Neural progenitor cell (in vitro differentiated cells): ENCODE results near the gene MAP3K7CL. TPM values are rescaled to one million over a fixed set of nuclear protein-coding genes. Genes with fewer than 3 reads are reported as not detected.

Experiments used
- DNase-seq: peaks from one replicate; pipeline ENCODE4 v3.0.0-alpha.2; 2016; ENCODE audit warnings: low spot score
- H2AFZ ChIP-seq: fragments of 200-600 bp; sonication (generic); replicated peaks from 2 replicates; pipeline ENCODE4 v1.6.1; 2016; ENCODE audit warnings: antibody characterized with exemption
- H3F3A ChIP-seq: fragments of 200-600 bp; sonication (generic); 2 replicates; pipeline ENCODE4 v1.6.1; 2016; ENCODE audit warnings: antibody characterized with exemption, low read depth
- H3K27ac ChIP-seq: fragments of 200-600 bp; sonication (generic); 2 replicates; pipeline ENCODE4 v1.5.1; 2016; ENCODE audit warnings: mild to moderate bottlenecking
- H3K27me3 ChIP-seq: fragments of 200-600 bp; sonication (generic); 2 replicates; pipeline ENCODE4 v1.6.1; 2016; ENCODE audit warnings: mild to moderate bottlenecking, moderate library complexity
- H3K36me3 ChIP-seq: fragments of 200-600 bp; sonication (generic); 2 replicates; pipeline ENCODE4 v1.5.1; 2016
- H3K4me1 ChIP-seq: fragments of 200-600 bp; sonication (generic); 2 replicates; pipeline ENCODE4 v1.6.1; 2016; ENCODE audit warnings: mixed run types
- H3K4me2 ChIP-seq: fragments of 200-600 bp; sonication (generic); 2 replicates; pipeline ENCODE4 v1.6.1; 2016
- H3K4me3 ChIP-seq: fragments of 200-600 bp; sonication (generic); 2 replicates; pipeline ENCODE4 v1.5.1; 2016
- H3K79me2 ChIP-seq: fragments of 200-600 bp; sonication (generic); 2 replicates; pipeline ENCODE4 v1.6.1; 2016; ENCODE audit warnings: low read depth
- H3K9ac ChIP-seq: fragments of 200-600 bp; sonication (generic); 2 replicates; pipeline ENCODE4 v1.6.1; 2016
- H3K9me3 ChIP-seq: fragments of 200-600 bp; sonication (generic); 2 replicates; pipeline ENCODE4 v1.5.1; 2016; ENCODE audit warnings: low read depth
- H4K20me1 ChIP-seq: fragments of 200-600 bp; sonication (generic); 2 replicates; pipeline ENCODE4 v1.6.1; 2016; ENCODE audit warnings: low read depth
- H3K27ac Mint-ChIP-seq: 3 replicates; pipeline ENCODE4 v1.8.0; 2021; ENCODE audit warnings: mixed read lengths
- H3K27me3 Mint-ChIP-seq: 2 replicates; pipeline ENCODE4 v1.8.0; 2022; ENCODE audit warnings: low read depth, mild to moderate bottlenecking, inconsistent platforms, moderate library complexity, mixed read lengths; ENCODE audit not compliant: insufficient read depth
- H3K36me3 Mint-ChIP-seq: 3 replicates; pipeline ENCODE4 v1.8.0; 2021; ENCODE audit warnings: mixed read lengths
- H3K4me1 Mint-ChIP-seq: 3 replicates; pipeline ENCODE4 v1.8.0; 2021; ENCODE audit warnings: mixed read lengths
- H3K4me3 Mint-ChIP-seq: 3 replicates; pipeline ENCODE4 v1.8.0; 2021; ENCODE audit warnings: mild to moderate bottlenecking, moderate library complexity, mixed read lengths
- H3K9me3 Mint-ChIP-seq: 3 replicates; pipeline ENCODE4 v1.8.0; 2020; ENCODE audit warnings: mixed read lengths
- EZH2 ChIP-seq: fragments of 200-600 bp; sonication (generic); IDR thresholded peaks from 2 replicates; pipeline ENCODE4 v1.6.1; 2017; ENCODE audit warnings: antibody characterized with exemption, mild to moderate bottlenecking, moderate library complexity
- EZH2phosphoT487 ChIP-seq: fragments of 200-600 bp; sonication (generic); IDR thresholded peaks from 2 replicates; pipeline ENCODE4 v1.6.1; 2017; ENCODE audit warnings: antibody characterized with exemption
- total RNA-seq: library from RNA; depleted of rRNA; stranded (reverse); fragments of >200 nt; gene quantifications from 2 replicates; pipeline ENCODE4 v1.2.3, GENCODE V29; 2015; ENCODE audit warnings: low replicate concordance
- TF ChIP-seq, protein P1 (sequence below): fragments of 200-600 bp; sonication (generic); IDR thresholded peaks from 2 replicates; pipeline ENCODE4 v1.5.1; 2017; ENCODE audit warnings: antibody characterized with exemption, mild to moderate bottlenecking

Gene MAP3K7CL, protein sequence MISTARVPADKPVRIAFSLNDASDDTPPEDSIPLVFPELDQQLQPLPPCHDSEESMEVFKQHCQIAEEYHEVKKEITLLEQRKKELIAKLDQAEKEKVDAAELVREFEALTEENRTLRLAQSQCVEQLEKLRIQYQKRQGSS
- total RNA-seq, result 0.12 TPM in 1 of 2 replicates, not detected in the other

DNA sequence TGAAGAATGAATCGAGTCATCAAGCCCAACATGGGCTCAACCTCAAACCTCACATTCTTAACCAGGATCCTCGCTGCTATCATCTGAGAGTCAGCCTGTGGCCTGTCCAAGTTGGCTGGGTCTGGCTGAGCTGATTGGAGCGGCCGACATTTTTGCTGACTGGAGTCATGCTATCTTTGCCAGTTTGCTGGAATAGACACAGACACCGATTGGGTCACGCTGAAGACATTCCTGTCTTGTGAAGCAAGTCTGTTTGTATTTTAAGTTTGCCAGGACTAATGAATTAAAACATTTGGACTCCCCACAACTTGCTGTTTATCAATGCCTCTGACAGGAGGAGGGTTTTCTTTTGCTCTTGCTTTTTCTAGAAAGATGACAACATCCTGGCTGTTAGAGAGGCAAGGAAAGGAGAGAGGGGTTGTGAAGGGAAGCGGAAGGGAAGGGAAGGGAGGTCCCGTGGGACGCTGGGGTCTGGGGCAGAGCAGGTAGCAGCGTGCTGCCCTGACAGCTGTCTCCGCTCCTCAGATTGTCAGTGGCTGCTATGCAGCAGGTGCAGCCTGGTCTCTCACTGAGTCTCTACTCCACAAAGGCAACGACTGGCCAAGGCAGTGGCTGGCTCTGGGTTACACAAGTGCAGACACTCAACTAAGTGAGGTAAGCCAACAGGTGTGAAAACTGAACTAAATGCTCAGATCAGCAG lies at the start of gene MAP3K7CL:
Gene MAP3K7CL, plus strand, starts transcription at position 375 of the 700 bp plus-strand sequence. CDS start 2,701 bp downstream, outside the sequence.
- H2AFZ ChIP-seq, result no peak within 1 kb of the TSS

DNA sequence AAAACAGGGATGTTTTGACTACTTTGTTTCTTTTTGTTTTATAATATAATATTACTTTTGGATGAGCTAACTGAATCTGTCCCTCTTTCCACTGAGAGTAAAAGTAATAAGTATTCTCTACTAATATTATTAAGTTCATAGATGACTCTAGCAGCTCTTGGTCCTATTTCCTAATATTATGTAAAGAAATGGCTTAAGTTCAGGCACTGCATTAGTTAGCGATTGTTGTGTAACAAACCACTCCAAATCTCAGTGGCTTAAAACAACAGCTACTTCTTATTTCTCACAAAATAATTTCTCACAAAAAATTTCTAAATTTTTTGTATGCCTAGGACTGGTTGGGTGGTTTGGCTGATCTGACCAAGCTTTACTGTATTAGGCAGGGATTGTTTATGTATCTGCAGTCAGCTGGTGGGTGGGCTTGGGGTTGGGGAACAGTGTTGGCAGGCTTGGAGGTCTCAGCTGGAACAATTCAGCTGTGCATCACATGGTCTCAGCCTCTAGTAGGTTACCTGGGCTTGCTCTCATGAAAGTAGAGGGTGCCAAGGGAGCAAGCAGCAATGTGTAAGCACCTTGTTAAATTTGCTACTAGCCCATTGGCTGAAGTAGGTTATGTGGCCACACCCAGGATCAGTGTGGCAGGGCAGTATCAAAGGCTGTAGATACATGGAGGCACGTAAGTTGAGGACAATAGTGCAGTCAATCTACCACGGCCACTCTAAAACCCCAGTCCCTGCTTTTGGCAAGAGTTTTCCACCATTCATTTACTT lies 48.2 kb upstream of the MAP3K7CL start:
- no peaks in the 10 kb centered on the region for H3K79me2 ChIP-seq
- H3F3A ChIP-seq, result no peaks in the 10 kb centered on the region
- H3K27ac Mint-ChIP-seq, result no peak overlapping the region
- no peaks in the 10 kb centered on the region for H3K4me1 ChIP-seq
- H3K36me3 Mint-ChIP-seq, result no peaks in the 10 kb centered on the region
- DNase-seq, result no peak
- H2AFZ ChIP-seq, result peak overlapping the region; percentile 84
- H3K27ac ChIP-seq, result no peak overlapping the region
- H3K9me3 Mint-ChIP-seq, result no peaks in the 10 kb centered on the region
- TF ChIP-seq EZH2 (no peak), EZH2phosphoT487 (no peak)
- TF ChIP-seq, protein P1, sequence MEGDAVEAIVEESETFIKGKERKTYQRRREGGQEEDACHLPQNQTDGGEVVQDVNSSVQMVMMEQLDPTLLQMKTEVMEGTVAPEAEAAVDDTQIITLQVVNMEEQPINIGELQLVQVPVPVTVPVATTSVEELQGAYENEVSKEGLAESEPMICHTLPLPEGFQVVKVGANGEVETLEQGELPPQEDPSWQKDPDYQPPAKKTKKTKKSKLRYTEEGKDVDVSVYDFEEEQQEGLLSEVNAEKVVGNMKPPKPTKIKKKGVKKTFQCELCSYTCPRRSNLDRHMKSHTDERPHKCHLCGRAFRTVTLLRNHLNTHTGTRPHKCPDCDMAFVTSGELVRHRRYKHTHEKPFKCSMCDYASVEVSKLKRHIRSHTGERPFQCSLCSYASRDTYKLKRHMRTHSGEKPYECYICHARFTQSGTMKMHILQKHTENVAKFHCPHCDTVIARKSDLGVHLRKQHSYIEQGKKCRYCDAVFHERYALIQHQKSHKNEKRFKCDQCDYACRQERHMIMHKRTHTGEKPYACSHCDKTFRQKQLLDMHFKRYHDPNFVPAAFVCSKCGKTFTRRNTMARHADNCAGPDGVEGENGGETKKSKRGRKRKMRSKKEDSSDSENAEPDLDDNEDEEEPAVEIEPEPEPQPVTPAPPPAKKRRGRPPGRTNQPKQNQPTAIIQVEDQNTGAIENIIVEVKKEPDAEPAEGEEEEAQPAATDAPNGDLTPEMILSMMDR, result no peak
- H3K9me3 ChIP-seq, result no peaks in the 10 kb centered on the region
- no peak overlapping the region for H3K4me3 Mint-ChIP-seq
- no peak overlapping the region for H3K4me2 ChIP-seq
- H3K36me3 ChIP-seq, result no peaks in the 10 kb centered on the region
- H3K4me3 ChIP-seq, result no peak overlapping the region
- peaks cover 3% of the 10 kb centered on the region for H3K27me3 Mint-ChIP-seq
- H4K20me1 ChIP-seq, result no peaks in the 10 kb centered on the region
- no peaks in the 10 kb centered on the region for H3K27me3 ChIP-seq
- peaks cover 2% of the 10 kb centered on the region for H3K4me1 Mint-ChIP-seq
- no peak overlapping the region for H3K9ac ChIP-seq

More for the DNA sequence above, at the start of gene MAP3K7CL:
- H3K27me3 Mint-ChIP-seq, result no peaks in the 10 kb centered on the region
- TF ChIP-seq EZH2phosphoT487 (no peak), EZH2 (no peak)
- TF ChIP-seq, protein P1, result no peak
- H3K4me2 ChIP-seq, result no peak within 1 kb of the TSS
- no peaks in the 10 kb centered on the region for H3K9me3 ChIP-seq
- no peaks in the 10 kb centered on the region for H3K4me1 ChIP-seq
- H3K9ac ChIP-seq, result no peak within 1 kb of the TSS
- no peaks in the 10 kb centered on the region for H3K79me2 ChIP-seq
- H3K27ac Mint-ChIP-seq, result no peak within 1 kb of the TSS
- peaks cover 7% of the 10 kb centered on the region for H3K4me1 Mint-ChIP-seq
- H3K4me3 Mint-ChIP-seq, result no peak within 1 kb of the TSS
- no peaks in the 10 kb centered on the region for H3K36me3 ChIP-seq
- H3K4me3 ChIP-seq, result no peak within 1 kb of the TSS
- H3K27me3 ChIP-seq, result no peaks in the 10 kb centered on the region
- H3K27ac ChIP-seq, result no peak within 1 kb of the TSS
- H3F3A ChIP-seq, result no peaks in the 10 kb centered on the region
- DNase-seq, result no peak
- peaks cover 3% of the 10 kb centered on the region for H3K9me3 Mint-ChIP-seq
- H4K20me1 ChIP-seq, result no peaks in the 10 kb centered on the region
- no peaks in the 10 kb centered on the region for H3K36me3 Mint-ChIP-seq

DNA sequence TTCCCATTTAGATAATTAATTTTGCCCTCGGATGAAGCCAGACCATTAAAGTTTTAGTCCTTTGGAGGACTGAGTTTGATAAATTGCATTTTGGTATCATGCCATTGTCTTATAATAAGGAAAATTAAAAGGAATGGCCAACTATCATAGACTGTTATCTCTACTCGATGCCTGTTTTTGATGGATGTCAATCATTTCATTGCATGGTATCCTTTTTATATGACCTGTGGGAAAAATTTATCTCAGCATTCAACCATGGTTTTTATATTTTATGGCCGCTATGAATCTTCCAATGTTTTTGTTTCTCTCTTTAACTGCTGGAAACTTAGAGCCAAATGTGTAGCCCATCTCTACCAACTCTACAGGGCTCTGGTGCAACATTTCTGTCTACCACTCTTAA lies 47.1 kb upstream of the MAP3K7CL start:
- Histone ChIP-seq H3F3A (no peaks in the 10 kb centered on the region), H2AFZ (no peak overlapping the region), H3K9ac (no peak overlapping the region), H3K4me2 (no peak overlapping the region), H3K27ac (no peak overlapping the region), H3K79me2 (no peaks in the 10 kb centered on the region), H3K4me3 (no peak overlapping the region), H3K4me1 (no peaks in the 10 kb centered on the region), H4K20me1 (no peaks in the 10 kb centered on the region), H3K27me3 (no peaks in the 10 kb centered on the region), H3K36me3 (no peaks in the 10 kb centered on the region), H3K9me3 (no peaks in the 10 kb centered on the region)
- DNase-seq, result no peak
- TF ChIP-seq EZH2, result no peak
- TF ChIP-seq EZH2phosphoT487, result no peak
- TF ChIP-seq, protein P1, result no peak
- Mint-ChIP-seq H3K9me3 (no peaks in the 10 kb centered on the region), H3K27ac (no peak overlapping the region), H3K4me3 (no peak overlapping the region), H3K4me1 (peaks cover 2% of the 10 kb centered on the region), H3K27me3 (peaks cover 3% of the 10 kb centered on the region), H3K36me3 (no peaks in the 10 kb centered on the region)
